Spleen (tissue), 11 donors: Measurements from ENCODE around the gene IQSEC1. TPM values are rescaled to one million over a fixed set of nuclear protein-coding genes. Genes with fewer than 3 reads are reported as not detected.
A peak's percentile ranks its signal among the peaks of the same experiment; 100 is the strongest.

Experiments
- DNase-seq: peaks from one replicate; pipeline ENCODE4 v3.0.0-alpha.2; 2020
- H3K27ac ChIP-seq, 8 donors: fragments of 200-600 bp; sonication (generic) in 7 of 8; 1 replicate in 4 of 8; 2 replicates in 4 of 8; pipeline versions ENCODE4 v1.5.0 to v1.8.0; 2016 to 2021; ENCODE audit warnings: inconsistent platforms in 4 of 8, mild to moderate bottlenecking in 4 of 8, moderate library complexity in 1 of 8
- H3K27me3 ChIP-seq, 7 donors: fragments of 200-600 bp; sonication (generic) in 6 of 7; replicated peaks in 1 of 7; 1 replicate in 4 of 7; 2 replicates in 3 of 7; pipeline versions ENCODE4 v1.5.0 to v1.8.0; 2016 to 2021; ENCODE audit warnings: inconsistent platforms in 3 of 7, mild to moderate bottlenecking in 1 of 7
- H3K36me3 ChIP-seq, 6 donors: fragments of 200-600 bp; sonication (generic) in 5 of 6; 1 replicate in 4 of 6; 2 replicates in 2 of 6; pipeline versions ENCODE4 v1.5.0 to v1.8.0; 2016 to 2021; ENCODE audit warnings: inconsistent platforms in 2 of 6
- H3K4me1 ChIP-seq, 6 donors: fragments of 200-600 bp; sonication (generic) in 5 of 6; 1 replicate in 3 of 6; 2 replicates in 3 of 6; pipeline versions ENCODE4 v1.5.0 to v1.8.0; 2016 to 2021; ENCODE audit warnings: inconsistent platforms in 3 of 6
- H3K4me3 ChIP-seq, 8 donors: fragments of 200-600 bp; sonication (generic) in 7 of 8; 1 replicate in 4 of 8; 2 replicates in 4 of 8; pipeline versions ENCODE4 v1.5.0 to v1.8.0; 2016 to 2021; ENCODE audit warnings: inconsistent platforms in 4 of 8, mild to moderate bottlenecking in 4 of 8, moderate library complexity in 2 of 8
- H3K9me3 ChIP-seq, 8 donors: fragments of 200-600 bp; sonication (generic) in 7 of 8; 1 replicate in 4 of 8; 2 replicates in 4 of 8; pipeline versions ENCODE4 v1.5.0 to v1.8.0; 2016 to 2021; ENCODE audit warnings: inconsistent platforms in 4 of 8
- CTCF ChIP-seq, 11 experiments: fragments of 200-600 bp in 7 of 11; fragments of 450-650 bp in 4 of 11; sonication (generic) in 4 of 11; IDR thresholded peaks in 8 of 11; conservative IDR thresholded peaks in 3 of 11; 1 replicate in 7 of 11; 2 replicates in 4 of 11; pipeline versions ENCODE4 v1.4.0 to v1.8.0; 2016 to 2021; ENCODE audit warnings: antibody characterized with exemption in 11 of 11, inconsistent platforms in 4 of 11, mild to moderate bottlenecking in 1 of 11
- POLR2A ChIP-seq, 3 donors: fragments of 450-650 bp; IDR thresholded peaks; one replicate each; pipeline ENCODE4 v1.5.1; 2017; ENCODE audit warnings: antibody characterized with exemption in 3 of 3, mild to moderate bottlenecking in 1 of 3
- POLR2AphosphoS5 ChIP-seq, 3 donors: sonication (generic); formaldehyde crosslinking; IDR thresholded peaks; one replicate each; pipeline ENCODE4 v1.5.1; 2017; ENCODE audit warnings: antibody characterized with exemption in 3 of 3
- WGBS, 5 donors: extraction: QIAGEN DNeasy Blood & Tissue Kit in 3 of 5; methylation state at CpG; one replicate each; pipeline versions ENCODE4 v1.1.5 to v1.1.7; 2013 to 2018; 5-methylcytosine and 5-hydroxymethylcytosine counted together
- intact Hi-C: fragments of 100-400 bp; cut with DNase I; formaldehyde crosslinking; loops from one replicate; pipeline ENCODE4 v1.15.0; 2023; ENCODE audit warnings: low total_unique reads
- polyA plus RNA-seq, 3 donors: library from polyadenylated mRNA; stranded (reverse); fragments of 200-250 nt; gene quantifications; one replicate each; pipeline ENCODE4 v1.2.1, GENCODE V29; 2013
- total RNA-seq, 7 donors: library from RNA; depleted of rRNA in 3 of 7; stranded (reverse); fragments of >200 nt in 3 of 7; fragmentation: NEBNext Ultra II Directional in 4 of 7; extraction: Animal tissue kit (Norgen Biotek cat#: 25700) in 4 of 7; gene quantifications; one replicate each; pipeline versions ENCODE4 v1.1.0 to v1.2.1, GENCODE V29; 2016 to 2021
- donor health status: healthy with polysubstance abuse.
- donor health status: DM: no; HTN: no; CAD: no; lungs with moderate emphysema.
- donor health status: DM: no; HTN: no; CAD: no.
- donor health status: Bipolar disorder and iron deficiency.
- donor health status: healthy.
- donor health status: DM: no; HTN: no; CAD: no.
- donor health status: DM: yes; HTN: yes; CAD: no.

Gene IQSEC1
- total and polyA plus RNA-seq, 10 donors, result 23.0 to 170 (median 116) TPM

- no peak for TF ChIP-seq CTCF (IDR thresholded peaks at IDR 0.05 in 8 of 11, conservative IDR thresholded peaks at IDR 0.05 in 3 of 11)
- no peak for TF ChIP-seq POLR2A (IDR thresholded peaks at IDR 0.05)
- TF ChIP-seq POLR2AphosphoS5 (IDR thresholded peaks at IDR 0.05), result no peak
- no peak for DNase-seq
- peak overlapping the region in 2 of 8 donors; percentile 9 to 46 for H3K27ac ChIP-seq
- H3K4me3 ChIP-seq, result no peak overlapping the region
- H3K27me3 ChIP-seq, result no peaks in the 10 kb centered on the region
- H3K36me3 ChIP-seq, result peaks cover 0 to 92% (median 4%) of the 10 kb centered on the region in 6 donors
- intact Hi-C loops, result no loop called here
- H3K4me1 ChIP-seq, result peaks cover 10 to 96% (median 51%) of the 10 kb centered on the region in 6 donors
- 83 to 92% (median 88%) methylated on average over 10 of the region's 10 CpGs for WGBS, 5 donors
- H3K9me3 ChIP-seq, result no peaks in the 10 kb centered on the region
Measured at GRCh38 chr3:12972781-12973702, 100.2 kb downstream of the IQSEC1 start.

- Histone ChIP-seq H3K9me3 (no peaks in the 10 kb centered on the region), H3K36me3 (peaks cover 0 to 82% (median 2%) of the 10 kb centered on the region in 6 donors), H3K4me3 (no peak overlapping the region), H3K27me3 (no peaks in the 10 kb centered on the region), H3K27ac (no peak overlapping the region), H3K4me1 (peaks cover 11 to 93% (median 57%) of the 10 kb centered on the region in 6 donors)
- TF ChIP-seq CTCF (IDR thresholded peaks at IDR 0.05 in 8 of 11, conservative IDR thresholded peaks at IDR 0.05 in 3 of 11) (no peak), POLR2AphosphoS5 (IDR thresholded peaks at IDR 0.05) (no peak), POLR2A (IDR thresholded peaks at IDR 0.05) (no peak)
- DNase-seq, result no peak
- 75 to 93% (median 82%) methylated on average over 3 of the region's 3 CpGs for WGBS, 5 donors
- intact Hi-C loops, result no loop called here
Measured at GRCh38 chr3:12972043-12972442, 101.2 kb downstream of the IQSEC1 start.

- no peak for DNase-seq
- TF ChIP-seq CTCF (IDR thresholded peaks at IDR 0.05 in 8 of 11, conservative IDR thresholded peaks at IDR 0.05 in 3 of 11) (no peak), POLR2AphosphoS5 (IDR thresholded peaks at IDR 0.05) (no peak), POLR2A (IDR thresholded peaks at IDR 0.05) (no peak)
- Histone ChIP-seq H3K27ac (no peak overlapping the region), H3K9me3 (no peaks in the 10 kb centered on the region), H3K4me3 (no peak overlapping the region), H3K36me3 (peaks cover 0 to 73% (median 2%) of the 10 kb centered on the region in 6 donors), H3K4me1 (peaks cover 22 to 95% (median 68%) of the 10 kb centered on the region in 6 donors), H3K27me3 (no peaks in the 10 kb centered on the region)
- intact Hi-C loops, result no loop called here
- WGBS, 5 donors, result 96 to 100% (median 97%) methylated on average over 5 of the region's 5 CpGs
Measured at GRCh38 chr3:12970684-12971083, 102.5 kb downstream of the IQSEC1 start.

- H3K27ac ChIP-seq, result peak overlapping the region in 1 of 8 donors; percentile 1
- H3K4me3 ChIP-seq, result no peak overlapping the region
- WGBS, 5 donors, result 80 to 90% (median 87%) methylated on average over 6 of the region's 6 CpGs
- DNase-seq, result no peak
- intact Hi-C loops, result no loop called here
- no peaks in the 10 kb centered on the region for H3K27me3 ChIP-seq
- peaks cover 0 to 67% (median 2%) of the 10 kb centered on the region in 6 donors for H3K36me3 ChIP-seq
- peaks cover 34 to 95% (median 70%) of the 10 kb centered on the region in 6 donors for H3K4me1 ChIP-seq
- TF ChIP-seq CTCF (IDR thresholded peaks at IDR 0.05 in 8 of 11, conservative IDR thresholded peaks at IDR 0.05 in 3 of 11) (no peak), POLR2AphosphoS5 (IDR thresholded peaks at IDR 0.05) (peak in 1 of 3 donors; percentile 24), POLR2A (IDR thresholded peaks at IDR 0.05) (no peak)
- no peaks in the 10 kb centered on the region for H3K9me3 ChIP-seq
Measured at GRCh38 chr3:12969486-12969885, 103.7 kb downstream of the IQSEC1 start.
